Glutamatergic neuron (in vitro differentiated cells): Measurements from ENCODE around the gene S100A13. TPM values are rescaled to one million over a fixed set of nuclear protein-coding genes. Genes with fewer than 3 reads are reported as not detected.
"Not testable (repeated sequence)": the region's sequence is repeated elsewhere in the genome, so short reads cannot be mapped to it uniquely, and the experiment has no call there.

ENCODE experiments used
- DNase-seq: peaks from one replicate; pipeline ENCODE4 v3.0.0; 2022
- H3K27ac Mint-ChIP-seq: one replicate; pipeline ENCODE4 v1.8.0; 2020; ENCODE audit warnings: mild to moderate bottlenecking, mixed read lengths, inconsistent platforms; ENCODE audit not compliant: unreplicated experiment
- H3K27me3 Mint-ChIP-seq: one replicate; pipeline ENCODE4 v1.8.0; 2020; ENCODE audit warnings: mild to moderate bottlenecking, moderate library complexity, mixed read lengths, inconsistent platforms; ENCODE audit not compliant: unreplicated experiment
- H3K36me3 Mint-ChIP-seq: one replicate; pipeline ENCODE4 v1.8.0; 2020; ENCODE audit warnings: mild to moderate bottlenecking, mixed read lengths, inconsistent platforms; ENCODE audit not compliant: unreplicated experiment
- H3K4me1 Mint-ChIP-seq: one replicate; pipeline ENCODE4 v1.8.0; 2020; ENCODE audit warnings: mild to moderate bottlenecking, low read depth, mixed read lengths, inconsistent platforms; ENCODE audit not compliant: unreplicated experiment
- H3K4me3 Mint-ChIP-seq: one replicate; pipeline ENCODE4 v1.8.0; 2020; ENCODE audit warnings: mild to moderate bottlenecking, mixed read lengths, inconsistent platforms; ENCODE audit not compliant: unreplicated experiment
- H3K9me3 Mint-ChIP-seq: one replicate; pipeline ENCODE4 v1.8.0; 2020; ENCODE audit warnings: mild to moderate bottlenecking, moderate library complexity, mixed read lengths, inconsistent platforms; ENCODE audit not compliant: unreplicated experiment
- CTCF ChIP-seq: fragments of 200-600 bp; sonication (generic); IDR thresholded peaks from one replicate; pipeline ENCODE4 v1.5.0; 2021; ENCODE audit not compliant: partially characterized antibody, unreplicated experiment
- total RNA-seq: library from RNA; stranded (reverse); fragmentation: NEBNext Ultra II Directional; extraction: Animal tissue kit (Norgen Biotek cat#: 25700); gene quantifications from one replicate; pipeline ENCODE4 v1.2.1, GENCODE V29; 2021; ENCODE audit not compliant: unreplicated experiment

Gene S100A13
- total RNA-seq, 1 donor from 2014 or later, result 92.8 TPM

DNA sequence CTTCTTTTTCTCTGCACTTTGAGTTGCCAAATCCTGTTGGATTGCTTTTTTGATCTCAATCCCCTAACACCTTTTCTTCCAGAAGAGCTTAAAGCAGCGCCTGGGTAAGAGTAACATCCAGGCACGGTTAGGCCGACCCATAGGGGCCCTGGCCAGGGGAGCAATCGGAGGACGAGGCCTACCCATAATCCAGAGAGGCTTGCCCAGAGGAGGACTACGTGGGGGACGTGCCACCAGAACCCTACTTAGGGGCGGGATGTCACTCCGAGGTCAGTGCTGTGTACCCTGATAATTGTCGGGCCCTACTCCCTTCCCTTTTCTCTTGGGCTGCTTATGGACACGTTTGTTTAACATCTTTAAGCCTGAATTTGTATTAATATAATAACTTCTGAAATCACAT lies 14.9 kb upstream of the S100A13 start:
- H3K36me3 Mint-ChIP-seq, result peaks cover 5% of the 10 kb centered on the region
- H3K4me1 Mint-ChIP-seq, result peaks cover 4% of the 10 kb centered on the region
- no peak overlapping the region for H3K4me3 Mint-ChIP-seq
- H3K27ac Mint-ChIP-seq, result no peak overlapping the region
- no peak for DNase-seq
- peaks cover 6% of the 10 kb centered on the region for H3K9me3 Mint-ChIP-seq
- no peak for TF ChIP-seq CTCF
- H3K27me3 Mint-ChIP-seq, result peaks cover 4% of the 10 kb centered on the region

GRCh38 chr1:153640861-153641260 lies 13.6 kb upstream of the S100A13 start:
- Mint-ChIP-seq H3K36me3 (peaks cover 9% of the 10 kb centered on the region), H3K4me1 (peaks cover 8% of the 10 kb centered on the region), H3K9me3 (no peaks in the 10 kb centered on the region), H3K4me3 (no peak overlapping the region), H3K27ac (no peak overlapping the region), H3K27me3 (peaks cover 2% of the 10 kb centered on the region)
- no peak for DNase-seq
- TF ChIP-seq CTCF, result no peak

GRCh38 chr1:153640213-153640612 lies 12.9 kb upstream of the S100A13 start:
- not testable (repeated sequence) for H3K4me3 Mint-ChIP-seq, H3K36me3 Mint-ChIP-seq, H3K4me1 Mint-ChIP-seq, H3K27ac Mint-ChIP-seq, H3K27me3 Mint-ChIP-seq, DNase-seq, H3K9me3 Mint-ChIP-seq

- DNase-seq, result no peak
- Mint-ChIP-seq H3K36me3 (peaks cover 5% of the 10 kb centered on the region), H3K27ac (no peak overlapping the region), H3K4me1 (peaks cover 10% of the 10 kb centered on the region), H3K9me3 (no peaks in the 10 kb centered on the region), H3K27me3 (peaks cover 6% of the 10 kb centered on the region), H3K4me3 (no peak overlapping the region)
- TF ChIP-seq CTCF, result no peak
Measured at GRCh38 chr1:153639280-153639679, 12.0 kb upstream of the S100A13 start.

DNA sequence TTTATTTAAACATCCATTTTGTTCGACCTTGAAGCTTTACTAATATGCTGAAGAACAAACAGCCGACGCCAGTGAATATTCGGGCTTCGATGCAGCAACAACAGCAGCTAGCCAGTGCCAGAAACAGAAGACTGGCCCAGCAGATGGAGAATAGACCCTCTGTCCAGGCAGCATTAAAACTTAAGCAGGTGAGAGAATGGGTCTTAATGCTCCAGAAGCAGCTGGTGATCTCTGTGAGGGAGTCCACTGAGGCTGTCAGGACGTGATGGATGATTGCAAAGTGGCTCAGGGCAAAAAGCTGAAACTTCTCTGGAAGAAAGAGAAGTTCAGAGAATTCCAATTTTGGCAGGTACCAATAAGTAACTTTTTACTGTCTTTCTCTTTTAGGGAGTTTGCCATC lies 11.0 kb upstream of the S100A13 start:
- Mint-ChIP-seq H3K27ac (no peak overlapping the region), H3K36me3 (peaks cover 5% of the 10 kb centered on the region), H3K4me3 (no peak overlapping the region), H3K9me3 (peaks cover 4% of the 10 kb centered on the region), H3K27me3 (peaks cover 9% of the 10 kb centered on the region), H3K4me1 (peaks cover 10% of the 10 kb centered on the region)
- TF ChIP-seq CTCF, result no peak
- no peak for DNase-seq

GRCh38 chr1:153636312-153636711 lies 9.0 kb upstream of the S100A13 start:
- H3K27me3 Mint-ChIP-seq, result peaks cover 20% of the 10 kb centered on the region
- H3K36me3 Mint-ChIP-seq, result peaks cover 9% of the 10 kb centered on the region

More at GRCh38 chr1:153636312-153636711, 9.0 kb upstream of the S100A13 start:
- Mint-ChIP-seq H3K4me3 (no peak overlapping the region), H3K27ac (no peak overlapping the region), H3K9me3 (peaks cover 6% of the 10 kb centered on the region), H3K4me1 (peaks cover 8% of the 10 kb centered on the region)
- no peak for DNase-seq
- no peak for TF ChIP-seq CTCF
